Lower leg skin (tissue), 3 donors: ENCODE data around the gene DEGS2.

Source experiments
- CTCF ChIP-seq, 3 donors: fragments of 450-650 bp; IDR thresholded peaks; one replicate each; pipeline ENCODE4 v1.5.1; 2016; ENCODE audit warnings: antibody characterized with exemption in 3 of 3, mild to moderate bottlenecking in 3 of 3, moderate library complexity in 2 of 3
- POLR2A ChIP-seq, 2 donors: fragments of 450-650 bp; IDR thresholded peaks; one replicate each; pipeline ENCODE4 v1.6.1; 2016 to 2017; ENCODE audit warnings: antibody characterized with exemption in 2 of 2, mild to moderate bottlenecking in 1 of 2, moderate library complexity in 1 of 2

GRCh38 chr14:100172811-100173210 is 13.4 kb upstream of the DEGS2 start:
- TF ChIP-seq CTCF (IDR thresholded peaks at IDR 0.05) (no peak), POLR2A (IDR thresholded peaks at IDR 0.05) (no peak)
